Measurements from ENCODE around the gene SHLD2.

DNA sequence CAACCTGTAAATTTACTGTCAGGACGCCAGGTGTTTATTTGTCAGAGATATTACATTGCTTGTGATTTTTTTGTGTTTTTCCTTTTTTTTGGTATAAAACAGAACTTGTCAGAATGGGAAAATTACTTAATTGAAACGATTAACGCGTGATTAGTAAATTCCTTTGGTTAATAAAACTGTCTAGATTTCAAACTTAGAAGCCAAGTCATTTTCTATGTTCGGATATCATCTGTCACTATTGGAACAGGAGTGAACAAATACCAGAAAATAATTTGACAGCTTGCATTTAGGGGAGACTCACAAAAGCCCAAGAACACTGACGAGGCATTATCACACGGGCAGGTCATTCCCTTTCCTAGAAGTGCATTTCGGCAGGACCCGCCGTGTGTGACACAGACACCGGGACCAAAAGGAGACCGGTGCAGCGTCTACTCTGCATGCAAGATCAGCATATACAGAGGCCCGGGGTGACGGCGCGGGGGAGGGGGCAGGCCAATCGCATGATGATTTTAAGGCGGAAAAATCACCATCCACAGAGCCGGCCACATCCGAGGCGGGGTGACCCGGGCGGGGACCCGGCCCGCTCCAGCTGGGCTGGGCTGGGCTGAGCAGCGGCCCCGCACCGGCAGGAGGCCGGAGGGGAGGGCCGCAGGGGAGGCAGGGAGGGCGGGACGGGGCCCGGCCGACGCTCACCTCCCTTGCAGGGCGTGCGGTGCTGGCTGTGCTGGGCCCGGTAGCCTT lies 1.2 kb upstream of the SHLD2 start:
- TF ChIP-seq EZH2 (IDR thresholded peaks at IDR 0.05) = no peak
- TF ChIP-seq POLR2AphosphoS5 (IDR thresholded peaks at IDR 0.05; ENCODE audit: borderline replicate concordance, low read depth, low read length) = no peak

All from SK-N-MC (cell line).